HEK293 (cell line): ENCODE results near the gene PROK2.

Source experiments
- CTCF ChIA-PET: fragments of 350-600 bp; formaldehyde crosslinking; extraction: SDS; loops from one replicate; lab custom pipeline; 2021; ENCODE audit warnings: antibody characterized with exemption; lab: Yijun Ruan, JAX
- POLR2A ChIA-PET: fragments of 300-600 bp; formaldehyde crosslinking; extraction: SDS; loops from one replicate; lab custom pipeline; 2020; ENCODE audit warnings: antibody characterized with exemption, inconsistent platforms; lab: Yijun Ruan, JAX
- H3K27ac ChIP-seq: fragments of 200-500 bp; sonication (Bioruptor generic); 2 replicates; pipeline ENCODE4 v1.5.1; 2014; ENCODE audit warnings: low read depth, low read length, control low read depth, inconsistent platforms; ENCODE audit errors: extremely low read depth
- H3K36me3 ChIP-seq, 2 experiments: fragments of 200-500 bp in 1 of 2; sonication (Bioruptor generic) in 1 of 2; 1 replicate in 1 of 2; 2 replicates in 1 of 2; pipeline ENCODE4 v1.5.1; 2014 to 2017; ENCODE audit warnings: inconsistent platforms in 2 of 2, low read length in 2 of 2; ENCODE audit not compliant: control insufficient read depth in 2 of 2, insufficient read depth in 1 of 2
- H3K4me1 ChIP-seq: fragments of 200-500 bp; sonication (Bioruptor generic); 2 replicates; pipeline ENCODE4 v1.5.1; 2014; ENCODE audit warnings: mild to moderate bottlenecking, low read length, inconsistent platforms; ENCODE audit not compliant: control insufficient read depth, insufficient read depth
- H3K4me3 ChIP-seq: 2 replicates; pipeline ENCODE4 v1.5.1; 2011; ENCODE audit warnings: low read depth, mild to moderate bottlenecking, control low read depth, low read length, moderate library complexity
- H3K9me3 ChIP-seq: fragments of 200-500 bp; sonication (Bioruptor generic); 2 replicates; pipeline ENCODE4 v1.5.1; 2014; ENCODE audit warnings: low read depth, low read length, inconsistent platforms; ENCODE audit not compliant: control insufficient read depth, insufficient read depth
- EGR2 ChIP-seq: fragments of 450-650 bp; formaldehyde crosslinking; IDR thresholded peaks from 2 replicates; pipeline ENCODE4 v1.5.1; 2016; ENCODE audit warnings: low read depth, missing biosample characterization, missing genetic modification characterization
- HOXA7 ChIP-seq: sonication (generic); formaldehyde crosslinking; IDR thresholded peaks from 2 replicates; pipeline ENCODE4 v1.8.1; 2022; ENCODE audit warnings: missing genetic modification reagents, borderline replicate concordance
- INSM2 ChIP-seq: fragments of 450-650 bp; formaldehyde crosslinking; IDR thresholded peaks from 2 replicates; pipeline ENCODE4 v1.5.1; 2016; ENCODE audit warnings: missing biosample characterization, missing genetic modification characterization
- SCRT2 ChIP-seq: fragments of 450-650 bp; formaldehyde crosslinking; IDR thresholded peaks from 2 replicates; pipeline ENCODE4 v1.5.1; 2016; ENCODE audit warnings: missing biosample characterization, missing genetic modification characterization
- SETDB1 ChIP-seq: IDR thresholded peaks from one replicate; pipeline ENCODE4 v1.6.1; 2017; ENCODE audit warnings: mild to moderate bottlenecking, low read length, moderate library complexity, mixed read lengths; ENCODE audit not compliant: insufficient read length
- SP3 ChIP-seq: fragments of 450-650 bp; formaldehyde crosslinking; IDR thresholded peaks from 2 replicates; pipeline ENCODE4 v1.5.1; 2016; ENCODE audit warnings: missing biosample characterization, missing genetic modification characterization
- ZBTB20 ChIP-seq: fragments of 450-650 bp; formaldehyde crosslinking; IDR thresholded peaks from 2 replicates; pipeline ENCODE4 v1.5.1; 2016; ENCODE audit warnings: missing biosample characterization, missing genetic modification characterization
- ZEB2 ChIP-seq: fragments of 450-650 bp; formaldehyde crosslinking; IDR thresholded peaks from 2 replicates; pipeline ENCODE4 v1.5.1; 2016; ENCODE audit warnings: missing biosample characterization, missing genetic modification characterization
- ZNF335 ChIP-seq: fragments of 450-650 bp; formaldehyde crosslinking; conservative IDR thresholded peaks from 2 replicates; pipeline ENCODE4 v1.5.1; 2016; ENCODE audit warnings: missing biosample characterization, missing genetic modification characterization
- ZNF416 ChIP-seq: fragments of 450-650 bp; formaldehyde crosslinking; IDR thresholded peaks from 2 replicates; pipeline ENCODE4 v1.5.1; 2016; ENCODE audit warnings: missing biosample characterization, missing genetic modification characterization
- ZNF423 ChIP-seq: fragments of 450-650 bp; formaldehyde crosslinking; IDR thresholded peaks from 2 replicates; pipeline ENCODE4 v1.5.1; 2016; ENCODE audit warnings: missing biosample characterization, missing genetic modification characterization
- ZNF488 ChIP-seq: fragments of 450-650 bp; formaldehyde crosslinking; IDR thresholded peaks from 2 replicates; pipeline ENCODE4 v1.5.1; 2016; ENCODE audit warnings: missing biosample characterization, missing genetic modification characterization
- ZNF76 ChIP-seq: fragments of 450-650 bp; formaldehyde crosslinking; IDR thresholded peaks from 2 replicates; pipeline ENCODE4; 2016; ENCODE audit warnings: low read depth, missing biosample characterization, missing genetic modification characterization, borderline replicate concordance
- TF ChIP-seq, protein P1 (sequence below): fragments of 450-650 bp; formaldehyde crosslinking; optimal IDR thresholded peaks from 2 replicates; pipeline ENCODE3; 2016; ENCODE audit warnings: missing biosample characterization, mild to moderate bottlenecking, missing genetic modification characterization
- TF ChIP-seq, protein P2 (sequence below): fragments of 450-650 bp; formaldehyde crosslinking; IDR thresholded peaks from 2 replicates; pipeline ENCODE4 v1.5.1; 2017; ENCODE audit warnings: missing biosample characterization, mild to moderate bottlenecking, missing genetic modification characterization, moderate library complexity
- TF ChIP-seq, protein P3 (sequence below): sonication (generic); formaldehyde crosslinking; IDR thresholded peaks from 2 replicates; pipeline ENCODE4 v1.8.1; 2022; ENCODE audit warnings: mild to moderate bottlenecking, moderate library complexity, missing genetic modification reagents

Gene PROK2

GRCh38 chr3:71752831-71753700 is 31.9 kb downstream of the PROK2 start:
- TF ChIP-seq ZNF423 (no peak), ZBTB20 (0 out of 2 replicates have a peak, but pooled peaks have one; percentile 15), SP3 (no peak), SETDB1 (no peak), HOXA7 (CRISPR knock-in tag) (no peak), INSM2 (tag by site-specific recombination) (no peak), ZEB2 (tag by site-specific recombination) (0 out of 2 replicates have a peak, but pooled peaks have one; percentile 20), ZNF335 (tag by site-specific recombination) (peak; percentile 45; the same call in 1 of the 2 replicates), EGR2 (tag by site-specific recombination) (no peak), SCRT2 (tag by site-specific recombination) (no peak)
- TF ChIP-seq, protein P1, sequence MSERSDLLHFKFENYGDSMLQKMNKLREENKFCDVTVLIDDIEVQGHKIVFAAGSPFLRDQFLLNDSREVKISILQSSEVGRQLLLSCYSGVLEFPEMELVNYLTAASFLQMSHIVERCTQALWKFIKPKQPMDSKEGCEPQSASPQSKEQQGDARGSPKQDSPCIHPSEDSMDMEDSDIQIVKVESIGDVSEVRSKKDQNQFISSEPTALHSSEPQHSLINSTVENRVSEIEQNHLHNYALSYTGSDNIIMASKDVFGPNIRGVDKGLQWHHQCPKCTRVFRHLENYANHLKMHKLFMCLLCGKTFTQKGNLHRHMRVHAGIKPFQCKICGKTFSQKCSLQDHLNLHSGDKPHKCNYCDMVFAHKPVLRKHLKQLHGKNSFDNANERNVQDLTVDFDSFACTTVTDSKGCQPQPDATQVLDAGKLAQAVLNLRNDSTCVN (tag by site-specific recombination): peak; percentile 14
- TF ChIP-seq, protein P2, sequence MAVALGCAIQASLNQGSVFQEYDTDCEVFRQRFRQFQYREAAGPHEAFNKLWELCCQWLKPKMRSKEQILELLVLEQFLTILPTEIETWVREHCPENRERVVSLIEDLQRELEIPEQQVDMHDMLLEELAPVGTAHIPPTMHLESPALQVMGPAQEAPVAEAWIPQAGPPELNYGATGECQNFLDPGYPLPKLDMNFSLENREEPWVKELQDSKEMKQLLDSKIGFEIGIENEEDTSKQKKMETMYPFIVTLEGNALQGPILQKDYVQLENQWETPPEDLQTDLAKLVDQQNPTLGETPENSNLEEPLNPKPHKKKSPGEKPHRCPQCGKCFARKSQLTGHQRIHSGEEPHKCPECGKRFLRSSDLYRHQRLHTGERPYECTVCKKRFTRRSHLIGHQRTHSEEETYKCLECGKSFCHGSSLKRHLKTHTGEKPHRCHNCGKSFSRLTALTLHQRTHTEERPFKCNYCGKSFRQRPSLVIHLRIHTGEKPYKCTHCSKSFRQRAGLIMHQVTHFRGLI (tag by site-specific recombination): no peak
- no peaks in the 10 kb centered on the region for H3K9me3 ChIP-seq
- no peaks in the 10 kb centered on the region; the same call in 1 of the 2 replicates for H3K4me1 ChIP-seq
- peak overlapping the region; percentile 34; the same call in 1 of the 2 replicates for H3K27ac ChIP-seq
- no peaks in the 10 kb centered on the region for H3K36me3 ChIP-seq
- ChIA-PET POLR2A (interaction anchor here (1.0 kb wide), 1 partner anchor 10 kb away, joined by 4 read pairs; no protein-coding TSS in a partner anchor), CTCF (interaction anchor here (1.4 kb wide), 1 partner anchor 23 kb away, joined by 7 read pairs; no protein-coding TSS in a partner anchor)
- H3K4me3 ChIP-seq: peak overlapping the region; percentile 56

DNA sequence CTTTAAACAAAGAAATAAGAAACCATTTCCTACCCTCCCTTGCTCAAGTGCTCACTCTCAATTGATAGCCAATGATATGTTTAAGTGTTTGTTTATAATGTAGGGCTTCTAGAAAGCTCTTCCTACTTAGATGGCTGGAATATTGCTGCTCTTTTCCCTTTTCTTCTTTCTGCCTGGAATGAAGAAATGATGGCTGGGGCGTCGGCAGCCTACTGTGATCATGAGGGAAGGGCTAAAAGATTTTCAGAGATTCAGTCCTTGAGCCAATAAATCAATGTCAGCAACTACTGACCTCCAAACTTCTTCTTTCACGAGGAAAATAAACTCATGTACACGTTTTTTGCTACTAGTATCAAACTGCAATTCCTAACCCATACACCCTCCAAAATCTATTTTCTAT is 33.3 kb downstream of the PROK2 start:
- no peak overlapping the region for H3K4me3 ChIP-seq
- H3K36me3 ChIP-seq: no peaks in the 10 kb centered on the region
- H3K4me1 ChIP-seq: no peaks in the 10 kb centered on the region; the same call in 1 of the 2 replicates
- POLR2A ChIA-PET: no interaction called here
- no peak for TF ChIP-seq ZNF76 (tag by site-specific recombination)
- TF ChIP-seq, protein P3, sequence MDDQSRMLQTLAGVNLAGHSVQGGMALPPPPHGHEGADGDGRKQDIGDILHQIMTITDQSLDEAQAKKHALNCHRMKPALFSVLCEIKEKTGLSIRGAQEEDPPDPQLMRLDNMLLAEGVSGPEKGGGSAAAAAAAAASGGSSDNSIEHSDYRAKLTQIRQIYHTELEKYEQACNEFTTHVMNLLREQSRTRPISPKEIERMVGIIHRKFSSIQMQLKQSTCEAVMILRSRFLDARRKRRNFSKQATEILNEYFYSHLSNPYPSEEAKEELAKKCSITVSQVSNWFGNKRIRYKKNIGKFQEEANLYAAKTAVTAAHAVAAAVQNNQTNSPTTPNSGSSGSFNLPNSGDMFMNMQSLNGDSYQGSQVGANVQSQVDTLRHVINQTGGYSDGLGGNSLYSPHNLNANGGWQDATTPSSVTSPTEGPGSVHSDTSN (CRISPR knock-in tag): no peak
- no peak for TF ChIP-seq ZNF488
- TF ChIP-seq SETDB1: peak; percentile 12
- TF ChIP-seq ZNF416 (tag by site-specific recombination): no peak
- no peaks in the 10 kb centered on the region for H3K9me3 ChIP-seq
- no peak overlapping the region for H3K27ac ChIP-seq
- CTCF ChIA-PET: interaction anchor here (1.2 kb wide), 1 partner anchor 21 kb away, joined by 3 read pairs; no protein-coding TSS in a partner anchor
